HTERT RPE-1 (cell line): ENCODE results near the gene KIFC1.

Source experiments
- in situ Hi-C: fragments of 300-500 bp; cut with MboI; formaldehyde crosslinking; loops from 4 replicates; pipeline ENCODE4 v1.14.3; 2020; ENCODE audit warnings: low sequenced_read_pairs

The KIFC1 gene

DNA sequence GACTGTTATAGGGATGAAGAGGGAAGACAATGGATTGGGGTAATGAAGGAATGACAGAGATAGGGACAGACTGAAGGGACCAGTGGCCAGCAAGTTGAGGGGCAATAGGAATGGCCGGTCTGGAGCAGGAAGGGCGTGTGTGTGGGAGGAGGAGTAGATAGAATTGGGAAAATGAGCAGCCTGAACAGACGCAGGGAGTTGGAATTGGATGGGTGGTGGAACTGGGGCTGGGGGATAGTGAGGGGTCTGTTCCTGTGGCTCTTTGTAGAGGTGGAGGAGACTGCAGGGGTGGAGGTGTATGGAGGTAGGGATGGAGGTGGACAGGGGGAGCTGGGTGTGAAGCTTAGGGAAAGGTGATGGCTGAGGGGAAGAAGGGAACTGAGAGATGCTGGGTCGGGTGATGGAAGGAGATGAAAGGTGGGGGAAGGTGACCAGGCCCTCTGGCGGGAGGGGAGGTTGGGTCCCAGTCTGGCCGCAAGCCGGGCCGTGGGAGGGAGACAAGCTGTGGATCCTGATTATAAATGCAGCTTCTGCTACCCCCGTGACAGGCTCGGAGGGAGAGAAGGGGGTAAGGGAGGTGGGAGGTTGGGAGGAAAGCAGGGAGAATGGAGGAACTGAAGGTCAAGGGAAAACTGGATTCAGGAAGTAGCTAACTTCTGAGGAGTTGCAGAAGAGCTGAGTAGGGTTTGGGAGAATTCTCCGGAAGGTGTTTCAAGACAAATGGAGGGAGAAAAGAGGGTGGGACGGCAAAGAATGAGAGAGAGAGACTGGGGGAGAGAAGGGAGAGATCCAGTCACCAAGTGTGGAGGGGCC, 33.4 kb downstream of the KIFC1 start:
- in situ Hi-C loops = no loop called here

DNA sequence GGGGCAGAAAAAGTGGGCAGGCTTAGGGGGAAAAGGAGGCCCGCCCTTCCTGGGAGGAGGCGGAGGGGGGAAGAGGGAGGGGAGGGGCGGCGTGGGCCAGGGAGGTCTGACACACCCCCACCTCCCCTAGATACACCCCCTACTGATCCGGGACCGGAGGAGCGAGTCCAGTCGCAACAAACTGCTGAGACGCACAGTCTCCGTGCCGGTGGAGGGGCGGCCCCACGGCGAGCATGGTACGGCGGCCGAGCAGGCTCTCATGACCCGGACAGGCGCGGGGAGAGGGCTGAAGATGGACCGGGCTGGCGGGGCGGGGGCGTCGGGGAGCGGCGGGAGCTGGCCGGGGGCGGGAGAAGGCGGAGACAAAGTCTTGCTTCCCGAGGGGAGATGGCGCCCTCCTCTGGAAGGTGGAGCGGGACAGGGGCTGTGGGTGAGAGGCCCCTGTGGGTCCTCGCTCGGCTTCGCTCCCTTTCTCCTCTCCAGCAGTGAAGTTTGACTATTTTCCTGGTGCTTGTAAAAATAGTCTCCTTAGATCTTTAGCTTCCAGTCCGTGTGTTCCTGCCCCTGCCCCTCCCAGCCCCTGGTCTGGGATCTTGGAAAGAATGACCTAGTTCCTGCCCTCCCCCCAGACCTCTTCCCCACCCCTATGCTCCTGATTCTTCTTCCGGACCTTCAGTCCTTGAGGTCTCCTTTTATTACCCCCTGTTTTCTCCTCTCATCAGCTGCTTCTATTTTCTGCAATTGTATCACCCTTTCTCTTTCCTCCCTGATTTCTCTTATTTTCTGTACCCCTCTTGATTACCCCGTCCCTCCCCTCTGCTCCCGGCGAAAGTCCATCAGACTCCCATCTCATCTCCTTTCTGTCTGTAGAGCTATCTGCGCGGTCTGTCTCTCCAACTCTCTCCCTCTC, 34.3 kb downstream of the KIFC1 start:
- in situ Hi-C loops = no loop called here

DNA sequence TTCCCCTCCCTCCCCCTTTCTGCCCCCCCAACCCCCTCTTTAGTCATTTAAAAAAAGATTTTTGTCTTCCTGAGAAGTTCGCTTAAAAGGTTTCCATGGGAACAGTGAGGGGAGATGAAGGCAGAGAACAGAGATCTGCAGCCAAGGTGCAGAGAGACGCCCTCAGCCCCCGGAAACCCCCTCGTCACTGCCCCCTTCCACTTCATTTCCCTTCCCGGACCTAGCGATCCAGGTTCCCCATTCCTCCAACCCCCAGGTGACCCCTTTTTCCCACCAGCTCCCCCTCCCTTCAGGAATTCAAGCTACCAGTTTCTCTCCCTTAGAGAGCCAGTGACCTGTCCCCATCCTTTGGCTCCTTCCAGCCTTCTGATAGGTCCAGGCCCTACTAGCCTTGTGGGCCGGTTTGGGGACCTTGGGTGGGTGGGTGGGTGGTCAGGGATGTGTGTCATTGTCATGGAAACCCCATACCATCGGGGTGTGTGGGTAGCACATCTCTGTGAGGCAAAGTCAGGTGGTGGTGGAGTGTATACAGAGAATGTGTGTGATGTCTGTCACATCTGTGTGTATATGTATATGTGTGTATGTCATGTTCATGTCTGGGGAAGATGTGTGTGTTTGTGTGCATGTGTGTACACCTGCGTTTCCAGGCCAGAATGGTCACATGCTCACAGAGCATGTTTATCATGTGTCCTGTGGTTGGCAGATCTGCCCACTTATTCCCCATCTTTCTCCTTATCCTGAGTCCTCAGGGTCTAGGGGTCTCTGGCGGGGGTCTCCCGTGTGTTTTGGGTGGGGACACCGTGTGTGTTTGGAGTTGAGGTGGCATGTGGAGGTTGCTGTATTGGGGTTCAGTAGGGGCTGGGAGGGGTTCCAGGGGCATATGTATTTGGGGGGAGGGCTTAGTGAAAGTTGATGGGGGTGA, 35.2 kb downstream of the KIFC1 start:
- in situ Hi-C loops = no loop called here

DNA sequence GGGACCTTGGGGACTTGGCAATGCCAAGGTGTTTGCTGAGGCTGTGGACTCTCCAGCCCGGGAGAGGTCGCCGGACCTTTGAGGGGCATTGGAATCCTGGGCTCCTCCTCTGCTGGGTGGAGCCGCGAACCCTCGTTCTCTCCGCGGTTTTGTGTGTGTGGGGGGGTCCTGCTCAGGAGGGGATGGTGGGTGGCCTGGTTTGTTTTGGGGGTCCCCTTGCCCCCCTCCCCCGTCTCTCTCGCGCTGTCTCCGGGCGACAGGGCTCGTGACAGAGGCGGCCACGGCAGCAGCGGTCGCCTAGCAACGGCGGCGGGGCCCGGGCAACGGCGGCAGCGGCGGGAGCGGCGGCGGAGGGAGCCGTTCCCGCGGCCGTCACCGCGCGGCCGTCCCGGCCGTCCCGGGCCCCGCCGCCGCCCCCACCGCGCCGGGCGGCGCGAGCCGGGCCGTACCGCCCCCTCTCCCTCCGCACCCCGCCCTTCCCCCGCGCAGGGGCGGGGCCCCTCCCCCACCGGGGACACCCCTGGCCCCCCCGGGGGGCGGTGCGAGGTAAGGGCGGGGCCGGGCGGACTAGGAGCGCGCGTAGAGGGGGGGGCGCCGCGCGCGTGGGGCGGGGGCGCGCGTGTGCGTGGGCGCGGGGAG, 36.1 kb downstream of the KIFC1 start:
- in situ Hi-C loops = no loop called here

- in situ Hi-C loops = no loop called here
Measured at GRCh38 chr6:33428224-33428965, 36.8 kb downstream of the KIFC1 start.

GRCh38 chr6:33428966-33429749, 37.5 kb downstream of the KIFC1 start:
- in situ Hi-C loops = no loop called here

DNA sequence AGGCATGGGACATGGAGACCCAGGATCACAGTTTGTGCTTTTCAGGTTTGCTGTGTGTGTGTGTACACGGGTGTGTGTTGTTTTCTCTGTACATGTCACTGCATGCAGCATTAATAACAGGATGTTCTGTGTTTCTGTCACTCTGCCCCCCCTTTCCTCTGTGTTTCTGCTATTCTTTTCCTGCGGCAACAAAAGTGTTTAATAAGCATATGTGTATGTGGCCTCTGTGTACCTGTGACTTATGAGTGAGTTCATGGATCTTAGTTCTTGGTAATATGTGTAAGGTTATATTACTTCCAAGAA, 38.1 kb downstream of the KIFC1 start:
- in situ Hi-C loops = no loop called here

DNA sequence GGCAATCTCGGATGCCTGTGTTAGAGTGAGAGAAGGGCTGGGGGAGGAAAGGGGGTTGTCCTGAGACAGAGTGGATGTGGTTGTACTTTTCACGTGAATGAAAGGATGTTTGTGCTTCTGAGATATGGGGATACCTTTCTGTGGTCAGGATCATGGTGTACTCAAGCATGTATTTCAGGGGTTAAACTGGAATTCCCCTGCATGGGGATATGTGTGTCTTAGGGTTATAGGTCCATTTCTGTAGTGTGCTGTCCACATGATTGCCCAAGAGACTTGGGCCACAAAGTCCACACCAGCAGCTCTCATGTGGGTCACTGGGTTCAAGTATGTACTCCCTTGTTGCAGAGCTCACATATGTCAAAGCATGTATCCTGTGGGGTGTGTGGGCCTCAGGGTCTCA, 38.7 kb downstream of the KIFC1 start:
- in situ Hi-C loops = no loop called here

DNA sequence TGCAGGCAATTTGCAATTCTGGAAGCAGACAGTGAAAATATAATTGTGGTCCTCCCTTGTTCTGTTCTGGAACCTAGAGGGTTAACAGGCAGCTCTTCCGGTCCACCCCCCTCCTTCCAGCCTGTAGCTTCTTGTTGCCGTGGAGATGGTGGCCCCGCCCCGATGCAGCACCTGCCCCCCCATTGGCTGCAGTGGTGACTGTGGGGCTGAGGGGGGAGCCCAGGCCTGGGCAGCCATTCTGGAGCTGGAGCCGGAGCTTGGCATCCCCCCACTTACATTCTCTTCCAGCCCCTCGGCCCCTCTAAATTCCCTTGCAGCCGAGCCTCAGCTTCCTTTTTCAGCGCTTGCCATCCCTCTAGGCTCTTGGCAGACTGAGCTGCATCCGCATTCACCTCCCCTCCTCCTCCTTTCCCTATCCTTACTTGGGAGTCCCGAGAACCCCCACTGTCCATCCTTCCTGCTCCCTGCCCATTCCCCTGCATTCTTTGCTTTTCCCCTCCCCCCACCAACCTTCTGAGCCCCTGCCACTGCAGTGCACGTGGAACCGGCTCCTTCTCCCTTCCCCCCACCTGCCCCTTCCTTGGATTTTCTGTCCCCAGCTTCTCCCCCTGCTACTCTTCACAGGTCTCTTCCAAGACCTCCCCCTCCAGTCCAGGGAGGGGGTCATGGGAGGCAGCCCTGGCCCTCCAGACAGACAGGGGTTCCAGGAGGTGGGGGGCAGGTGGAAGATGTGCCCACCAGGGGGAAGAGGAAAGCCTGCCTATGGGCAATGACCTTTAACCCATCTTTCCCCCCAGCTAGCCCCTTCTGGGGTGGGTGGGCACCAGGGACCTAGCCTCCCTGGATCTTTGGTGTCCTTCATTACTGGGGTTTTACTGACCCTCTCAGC, 39.6 kb downstream of the KIFC1 start:
- in situ Hi-C loops = no loop called here

- in situ Hi-C loops = no loop called here
Measured at GRCh38 chr6:33431880-33432541, 40.4 kb downstream of the KIFC1 start.

DNA sequence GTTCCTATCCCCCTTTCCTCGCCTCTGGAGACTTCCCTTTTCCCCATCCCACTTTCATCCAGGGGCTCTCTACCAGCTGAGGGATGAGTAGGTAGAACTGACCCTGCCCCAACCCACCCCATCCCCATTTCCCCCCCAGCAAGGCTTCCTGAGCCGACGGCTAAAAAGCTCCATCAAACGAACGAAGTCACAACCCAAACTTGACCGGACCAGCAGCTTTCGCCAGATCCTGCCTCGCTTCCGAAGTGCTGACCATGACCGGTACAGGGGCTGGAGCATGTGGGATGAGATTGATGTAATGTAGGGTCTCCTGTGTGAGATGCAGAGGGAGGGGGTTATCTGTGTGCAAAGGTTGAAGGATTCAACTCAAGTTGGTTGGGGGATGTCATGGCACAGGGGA, 40.9 kb downstream of the KIFC1 start:
- in situ Hi-C loops = no loop called here

DNA sequence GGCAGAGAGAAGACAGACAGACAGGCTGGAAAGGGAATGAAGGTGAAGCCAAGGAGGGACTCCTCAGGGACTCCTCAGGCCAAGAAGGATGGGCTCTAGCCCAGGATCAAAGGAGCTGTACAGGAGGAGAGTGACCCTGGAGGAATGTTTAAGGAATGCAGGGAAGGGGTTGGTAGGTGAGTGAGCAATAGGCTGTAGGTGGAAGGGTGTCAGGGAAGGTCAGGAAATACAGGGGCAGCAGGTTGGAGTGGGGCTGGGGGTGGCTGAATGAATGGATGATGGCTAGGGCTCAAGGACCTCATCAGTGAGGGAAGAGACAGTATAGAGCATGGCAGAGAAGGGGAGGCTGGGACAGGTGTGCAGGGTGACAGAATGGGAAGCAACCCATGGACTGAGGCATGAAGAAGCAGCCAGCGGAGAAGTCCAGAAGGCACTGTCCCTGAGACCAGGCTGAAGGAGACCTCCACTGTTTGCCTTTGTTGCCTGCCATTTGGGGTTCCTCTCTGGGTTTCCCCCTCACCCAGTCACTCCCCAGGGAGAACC, 41.4 kb downstream of the KIFC1 start:
- in situ Hi-C loops = no loop called here

DNA sequence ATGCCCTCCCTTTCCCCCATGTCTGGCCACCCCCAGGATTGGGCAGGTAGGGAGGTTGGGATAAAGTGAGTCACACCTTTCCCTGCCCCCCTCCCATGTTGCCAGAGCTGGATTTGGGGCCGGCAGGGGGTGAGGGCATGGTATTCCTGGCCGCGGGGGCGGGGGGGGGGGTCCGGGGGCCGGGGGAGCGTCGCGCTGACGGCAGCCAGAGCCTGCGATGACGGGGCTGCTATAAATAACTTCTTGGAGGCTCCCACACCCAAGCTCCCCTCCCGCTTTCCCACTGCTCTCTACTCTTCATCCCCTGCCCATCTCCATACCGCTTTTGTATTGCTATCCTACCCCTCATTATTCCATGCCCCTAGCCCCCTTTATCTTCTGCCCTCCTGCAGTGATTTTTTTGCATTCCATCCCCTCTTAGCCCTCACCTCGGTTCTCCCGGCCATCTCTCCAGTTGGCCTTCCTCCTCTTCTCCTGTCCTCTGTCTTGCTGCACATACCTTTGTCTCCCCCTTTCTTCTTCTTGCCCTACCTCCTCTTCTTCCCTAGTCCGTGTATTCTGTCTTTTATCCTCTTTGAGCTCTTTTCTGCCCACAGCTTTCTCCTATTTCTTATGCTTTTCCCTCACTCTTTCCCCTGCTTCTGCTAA, 42.0 kb downstream of the KIFC1 start:
- in situ Hi-C loops = no loop called here

DNA sequence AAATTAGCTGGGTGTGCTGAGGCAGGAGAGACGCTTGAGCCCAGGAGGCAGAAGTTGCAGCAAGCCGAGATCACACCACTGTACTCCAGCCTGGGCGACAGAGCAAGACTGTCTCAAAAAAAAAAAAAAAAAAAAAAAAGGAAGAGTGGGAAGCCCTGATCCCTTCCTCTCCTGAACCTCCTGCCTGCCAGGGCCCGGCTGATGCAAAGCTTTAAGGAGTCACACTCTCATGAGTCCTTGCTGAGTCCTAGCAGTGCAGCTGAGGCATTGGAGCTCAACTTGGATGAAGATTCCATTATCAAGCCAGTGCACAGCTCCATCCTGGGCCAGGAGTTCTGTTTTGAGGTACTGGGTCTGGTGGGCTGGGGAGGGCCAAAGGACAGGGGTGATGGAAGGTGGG, 43.3 kb downstream of the KIFC1 start:
- in situ Hi-C loops = no loop called here

GRCh38 chr6:33437666-33438065, 46.0 kb downstream of the KIFC1 start:
- in situ Hi-C loops = no loop called here

DNA sequence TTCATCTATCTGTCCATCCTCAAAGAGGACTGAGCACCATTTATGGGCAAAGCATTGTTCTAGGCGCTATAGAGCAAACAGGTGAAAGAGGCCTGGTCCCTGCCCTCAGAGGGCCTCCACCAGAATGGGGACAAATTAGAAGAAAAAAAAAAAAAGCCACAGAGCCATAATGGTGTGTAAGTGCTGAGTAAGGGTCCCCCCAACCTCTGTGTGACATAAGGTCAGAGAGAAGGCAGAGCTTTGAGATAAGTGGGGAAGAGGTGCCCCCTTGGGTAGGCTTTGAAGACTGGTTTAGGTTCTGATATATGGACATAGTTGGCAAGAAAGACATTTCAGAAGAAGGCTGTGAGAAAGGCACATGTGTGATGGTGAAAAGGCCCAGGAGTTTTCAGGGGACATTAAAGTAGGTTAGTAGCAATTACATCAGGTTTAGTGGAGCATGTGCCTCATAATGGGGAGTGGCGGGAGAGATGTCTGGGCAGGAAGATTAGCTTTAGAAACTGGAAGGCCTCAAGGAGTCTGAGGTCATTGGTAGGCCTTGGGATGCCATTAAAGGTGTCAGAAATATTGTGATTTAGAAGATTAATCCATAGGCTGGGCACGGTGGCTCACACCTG, 47.5 kb downstream of the KIFC1 start:
- in situ Hi-C loops = no loop called here
